H1 (cell line): ENCODE measurements around the gene DTX4. TPM values are rescaled to one million over a fixed set of nuclear protein-coding genes. Genes with fewer than 3 reads are reported as not detected.

Source experiments
- polyA plus RNA-seq, 7 experiments: library from polyadenylated mRNA; depleted of rRNA in 3 of 7; stranded (reverse) in 5 of 7; unstranded in 2 of 7; fragments of >200 nt in 5 of 7; fragments of 200-250 nt in 2 of 7; gene quantifications; 1 replicate in 5 of 7; 2 replicates in 1 of 7; 4 replicates in 1 of 7; pipeline versions ENCODE4 v1.2.1 to v1.2.3, GENCODE V29; 2011 to 2013; ENCODE audit warnings: missing spikeins in 2 of 7, mixed read lengths in 2 of 7
- total RNA-seq: library from RNA; stranded (reverse); fragmentation: NEBNext Ultra II Directional; extraction: Animal tissue kit (Norgen Biotek cat#: 25700); gene quantifications from 2 replicates; pipeline ENCODE4 v1.2.1, GENCODE V29; 2021
- TF ChIP-seq, protein P1 (sequence below): IDR thresholded peaks from 2 replicates; pipeline ENCODE4 v1.6.1; 2012; ENCODE audit warnings: inconsistent platforms

Gene DTX4
- total and polyA plus RNA-seq, 2 of the 8 experiments (the other 6 are each of a cell fraction or from before 2014, with no cell fraction given), result 5.1 to 18.8 TPM

- TF ChIP-seq, protein P1, sequence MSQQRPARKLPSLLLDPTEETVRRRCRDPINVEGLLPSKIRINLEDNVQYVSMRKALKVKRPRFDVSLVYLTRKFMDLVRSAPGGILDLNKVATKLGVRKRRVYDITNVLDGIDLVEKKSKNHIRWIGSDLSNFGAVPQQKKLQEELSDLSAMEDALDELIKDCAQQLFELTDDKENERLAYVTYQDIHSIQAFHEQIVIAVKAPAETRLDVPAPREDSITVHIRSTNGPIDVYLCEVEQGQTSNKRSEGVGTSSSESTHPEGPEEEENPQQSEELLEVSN, result no peak
Measured at GRCh38 chr11:59144096-59144495, 27.8 kb upstream of the DTX4 start (continued).
